Nephron progenitor cell (in vitro differentiated cells): Measurements from ENCODE around the gene RHOF.

ENCODE experiments used
- DNase-seq: peaks from one replicate; pipeline ENCODE4 v3.0.0; 2021
- H3K27ac Mint-ChIP-seq: 2 replicates; pipeline ENCODE4 v1.8.0; 2021; ENCODE audit warnings: mild to moderate bottlenecking, moderate library complexity, mixed read lengths
- H3K27me3 Mint-ChIP-seq: 2 replicates; pipeline ENCODE4 v1.8.0; 2021; ENCODE audit warnings: mild to moderate bottlenecking, low read depth, mixed read lengths; ENCODE audit not compliant: poor library complexity
- H3K36me3 Mint-ChIP-seq: 2 replicates; pipeline ENCODE4 v1.8.0; 2021; ENCODE audit warnings: low read depth, mixed read lengths
- H3K4me1 Mint-ChIP-seq: 2 replicates; pipeline ENCODE4 v1.8.0; 2021; ENCODE audit warnings: mixed read lengths
- H3K4me3 Mint-ChIP-seq: 2 replicates; pipeline ENCODE4 v1.8.0; 2021; ENCODE audit warnings: mild to moderate bottlenecking, moderate library complexity, mixed read lengths
- H3K9me3 Mint-ChIP-seq: 2 replicates; pipeline ENCODE4 v1.8.0; 2021; ENCODE audit warnings: mild to moderate bottlenecking, moderate library complexity, mixed read lengths
- CTCF ChIP-seq: fragments of 200-600 bp; sonication (generic); IDR thresholded peaks from 2 replicates; pipeline ENCODE4 v1.5.0; 2021; ENCODE audit warnings: antibody characterized with exemption

Gene RHOF

GRCh38 chr12:121787063-121788025 lies 6.1 kb downstream of the RHOF start:
- Mint-ChIP-seq H3K27ac (no peak overlapping the region), H3K4me3 (no peak overlapping the region), H3K9me3 (no peaks in the 10 kb centered on the region), H3K27me3 (peaks cover 8% of the 10 kb centered on the region), H3K36me3 (peaks cover 5% of the 10 kb centered on the region), H3K4me1 (peaks cover 48% of the 10 kb centered on the region)
- TF ChIP-seq CTCF = no peak
- no peak for DNase-seq

- H3K27ac Mint-ChIP-seq = no peak overlapping the region
- no peaks in the 10 kb centered on the region for H3K9me3 Mint-ChIP-seq
- H3K4me1 Mint-ChIP-seq = peaks cover 48% of the 10 kb centered on the region
- peaks cover 5% of the 10 kb centered on the region for H3K27me3 Mint-ChIP-seq
- TF ChIP-seq CTCF = no peak
- DNase-seq = no peak
- H3K36me3 Mint-ChIP-seq = peaks cover 5% of the 10 kb centered on the region
- no peak overlapping the region for H3K4me3 Mint-ChIP-seq
These were observed 7.1 kb downstream of the RHOF start for GRCh38 chr12:121786440-121786825.

- TF ChIP-seq CTCF = no peak
- Mint-ChIP-seq H3K4me1 (peaks cover 29% of the 10 kb centered on the region), H3K36me3 (peaks cover 5% of the 10 kb centered on the region), H3K9me3 (no peaks in the 10 kb centered on the region), H3K27ac (no peak overlapping the region), H3K4me3 (no peak overlapping the region), H3K27me3 (peaks cover 2% of the 10 kb centered on the region)
- DNase-seq = no peak
These were observed 9.0 kb downstream of the RHOF start for GRCh38 chr12:121784460-121784859.

GRCh38 chr12:121783766-121784165 lies 9.7 kb downstream of the RHOF start:
- H3K36me3 Mint-ChIP-seq = peaks cover 5% of the 10 kb centered on the region
- peak overlapping the region; percentile 89 for H3K27ac Mint-ChIP-seq
- H3K4me3 Mint-ChIP-seq = no peak overlapping the region
- peaks cover 2% of the 10 kb centered on the region for H3K27me3 Mint-ChIP-seq
- DNase-seq = no peak
- no peaks in the 10 kb centered on the region for H3K9me3 Mint-ChIP-seq
- no peak for TF ChIP-seq CTCF
- peaks cover 25% of the 10 kb centered on the region for H3K4me1 Mint-ChIP-seq

GRCh38 chr12:121781998-121782979 lies 11.2 kb downstream of the RHOF start:
- no peak for DNase-seq
- Mint-ChIP-seq H3K36me3 (peaks cover 5% of the 10 kb centered on the region), H3K4me1 (peaks cover 25% of the 10 kb centered on the region), H3K27me3 (peaks cover 2% of the 10 kb centered on the region), H3K4me3 (peak overlapping the region; percentile 39), H3K27ac (peak overlapping the region; percentile 41), H3K9me3 (no peaks in the 10 kb centered on the region)
- no peak for TF ChIP-seq CTCF
